Endodermal cell (in vitro differentiated cells): ENCODE measurements around the gene MPC1L. TPM values are rescaled to one million over a fixed set of nuclear protein-coding genes. Genes with fewer than 3 reads are reported as not detected.

Experiments
- DNase-seq: peaks from one replicate; pipeline ENCODE4 v3.0.0-alpha.2; 2017
- H3K27ac ChIP-seq: 2 replicates; pipeline ENCODE4 v1.5.1; 2013; ENCODE audit warnings: mild to moderate bottlenecking, low read depth, low read length, moderate library complexity
- H3K27me3 ChIP-seq: 2 replicates; pipeline ENCODE4 v1.6.1; 2013; ENCODE audit warnings: mild to moderate bottlenecking, low read length, moderate library complexity; ENCODE audit not compliant: insufficient read depth, control insufficient read depth, poor library complexity, severe bottlenecking
- H3K36me3 ChIP-seq: 2 replicates; pipeline ENCODE4 v1.7.0; 2013; ENCODE audit warnings: mild to moderate bottlenecking, low read length, moderate library complexity; ENCODE audit not compliant: control insufficient read depth, insufficient read depth
- H3K4me1 ChIP-seq: one replicate; pipeline ENCODE4 v1.7.0; 2013; ENCODE audit warnings: low read length; ENCODE audit not compliant: control insufficient read depth, insufficient read depth
- H3K4me3 ChIP-seq: 2 replicates; pipeline ENCODE4 v1.5.1; 2013; ENCODE audit warnings: mild to moderate bottlenecking, low read length, moderate library complexity
- H3K9ac ChIP-seq: 2 replicates; pipeline ENCODE4 v1.6.1; 2013; ENCODE audit warnings: mild to moderate bottlenecking, low read length, moderate library complexity; ENCODE audit not compliant: poor library complexity, severe bottlenecking; ENCODE audit errors: extremely low read depth
- H3K9me3 ChIP-seq: 2 replicates; pipeline ENCODE4 v1.6.1; 2013; ENCODE audit warnings: mild to moderate bottlenecking, low read length, moderate library complexity; ENCODE audit not compliant: control insufficient read depth
- H3K27ac Mint-ChIP-seq: 2 replicates; pipeline ENCODE4 v1.8.0; 2020; ENCODE audit warnings: mixed read lengths
- H3K27me3 Mint-ChIP-seq: 2 replicates; pipeline ENCODE4 v1.8.0; 2021; ENCODE audit warnings: mild to moderate bottlenecking, mixed read lengths; ENCODE audit not compliant: insufficient read depth
- H3K36me3 Mint-ChIP-seq: 2 replicates; pipeline ENCODE4 v1.8.0; 2020; ENCODE audit warnings: low read depth, mixed read lengths
- H3K4me1 Mint-ChIP-seq: 2 replicates; pipeline ENCODE4 v1.8.0; 2020; ENCODE audit warnings: mixed read lengths
- H3K4me3 Mint-ChIP-seq: 2 replicates; pipeline ENCODE4 v1.8.0; 2020; ENCODE audit warnings: mild to moderate bottlenecking, moderate library complexity, mixed read lengths
- H3K9me3 Mint-ChIP-seq: 2 replicates; pipeline ENCODE4 v1.8.0; 2020; ENCODE audit warnings: mild to moderate bottlenecking, mixed read lengths
- WGBS, 2 experiments: methylation state at CpG; one replicate each; pipeline versions ENCODE4 v1.1.5 to v1.1.7; 2013; ENCODE audit warnings: missing lambda C conversion rate in 2 of 2, mixed read lengths in 1 of 2; ENCODE audit not compliant: insufficient coverage in 1 of 2, insufficient read length in 1 of 2; 5-methylcytosine and 5-hydroxymethylcytosine counted together
- total RNA-seq, 2 donors: library from RNA; stranded (reverse); fragmentation: NEBNext Ultra II Directional in 1 of 2; extraction: Animal tissue kit (Norgen Biotek cat#: 25700) in 1 of 2; gene quantifications; 2 replicates in 1 of 2; 3 replicates in 1 of 2; pipeline ENCODE4 v1.2.1, GENCODE V29; 2021
- TF ChIP-seq, protein P1 (sequence below): fragments of 200-600 bp; sonication (generic); conservative IDR thresholded peaks from 2 replicates; pipeline ENCODE4 v1.5.0; 2021; ENCODE audit warnings: antibody characterized with exemption, mild to moderate bottlenecking

The MPC1L gene
- total RNA-seq, 2 donors from 2014 or later, result not detected

DNA sequence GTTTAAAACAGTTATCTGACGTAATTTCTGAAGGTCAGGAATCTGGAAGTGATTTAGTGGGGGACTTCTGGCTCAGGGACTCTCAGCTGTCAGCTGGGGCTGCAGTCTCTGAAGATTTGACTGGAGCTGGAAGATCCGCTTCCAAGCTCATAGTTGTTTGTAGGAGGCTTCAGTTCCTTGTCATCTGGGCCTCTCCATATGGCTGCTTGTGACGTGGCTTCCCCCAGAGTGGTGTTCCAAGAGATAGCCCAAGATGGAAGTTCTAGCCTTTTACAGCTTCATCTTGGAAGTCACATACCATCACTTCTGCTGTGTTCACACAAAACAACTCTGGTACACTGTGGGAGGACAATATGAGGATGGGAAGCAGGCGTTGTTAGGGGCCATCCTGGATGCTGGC, 2.1 kb downstream of the MPC1L start:
- H3K9me3 Mint-ChIP-seq, result peaks cover 20% of the 10 kb centered on the region
- no peak for DNase-seq
- WGBS, 2 experiments, result 98% methylated on average over 4 of the region's 4 CpGs; no CpG with 5 or more reads in 1 of the 2 experiments

DNA sequence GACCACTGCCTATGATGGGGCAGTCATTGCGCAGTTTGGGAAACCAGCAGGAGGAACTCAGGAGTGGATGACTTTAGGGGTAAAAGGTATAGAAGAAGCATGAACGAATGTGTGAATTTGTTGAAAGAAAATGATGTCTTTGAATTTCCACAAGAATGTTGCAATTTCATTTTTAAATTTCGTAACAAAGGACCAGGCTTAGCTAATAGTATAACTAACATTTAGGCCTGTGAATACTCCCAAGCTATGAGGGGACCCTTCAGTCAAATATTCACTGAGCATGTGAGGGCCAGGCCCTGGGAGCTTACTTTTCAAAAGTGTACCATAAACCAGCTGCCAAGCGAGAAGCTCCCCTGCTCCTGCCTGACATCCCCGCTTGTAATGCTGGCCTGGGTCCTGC, 5.3 kb downstream of the MPC1L start:
- 94% methylated on average over 5 of the region's 5 CpGs; no CpG with 5 or more reads in 1 of the 2 experiments for whole genome bisulfite sequencing, 2 experiments
- TF ChIP-seq, protein P1, sequence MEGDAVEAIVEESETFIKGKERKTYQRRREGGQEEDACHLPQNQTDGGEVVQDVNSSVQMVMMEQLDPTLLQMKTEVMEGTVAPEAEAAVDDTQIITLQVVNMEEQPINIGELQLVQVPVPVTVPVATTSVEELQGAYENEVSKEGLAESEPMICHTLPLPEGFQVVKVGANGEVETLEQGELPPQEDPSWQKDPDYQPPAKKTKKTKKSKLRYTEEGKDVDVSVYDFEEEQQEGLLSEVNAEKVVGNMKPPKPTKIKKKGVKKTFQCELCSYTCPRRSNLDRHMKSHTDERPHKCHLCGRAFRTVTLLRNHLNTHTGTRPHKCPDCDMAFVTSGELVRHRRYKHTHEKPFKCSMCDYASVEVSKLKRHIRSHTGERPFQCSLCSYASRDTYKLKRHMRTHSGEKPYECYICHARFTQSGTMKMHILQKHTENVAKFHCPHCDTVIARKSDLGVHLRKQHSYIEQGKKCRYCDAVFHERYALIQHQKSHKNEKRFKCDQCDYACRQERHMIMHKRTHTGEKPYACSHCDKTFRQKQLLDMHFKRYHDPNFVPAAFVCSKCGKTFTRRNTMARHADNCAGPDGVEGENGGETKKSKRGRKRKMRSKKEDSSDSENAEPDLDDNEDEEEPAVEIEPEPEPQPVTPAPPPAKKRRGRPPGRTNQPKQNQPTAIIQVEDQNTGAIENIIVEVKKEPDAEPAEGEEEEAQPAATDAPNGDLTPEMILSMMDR, result no peak
- no peaks in the 10 kb centered on the region for H3K9me3 ChIP-seq
- Mint-ChIP-seq H3K4me1 (no peaks in the 10 kb centered on the region), H3K4me3 (no peak overlapping the region), H3K36me3 (peaks cover 22% of the 10 kb centered on the region), H3K9me3 (peaks cover 19% of the 10 kb centered on the region), H3K27ac (no peak overlapping the region), H3K27me3 (no peaks in the 10 kb centered on the region)
- no peaks in the 10 kb centered on the region for H3K27me3 ChIP-seq
- DNase-seq, result no peak
- H3K4me3 ChIP-seq, result no peak overlapping the region
- H3K9ac ChIP-seq, result no peak overlapping the region
- no peaks in the 10 kb centered on the region for H3K4me1 ChIP-seq
- H3K36me3 ChIP-seq, result peaks cover 7% of the 10 kb centered on the region
- no peak overlapping the region for H3K27ac ChIP-seq

More for the DNA sequence above, 2.1 kb downstream of the MPC1L start:
- H3K27me3 ChIP-seq, result no peaks in the 10 kb centered on the region
- Mint-ChIP-seq H3K27ac (no peak overlapping the region), H3K27me3 (peaks cover 2% of the 10 kb centered on the region), H3K36me3 (peaks cover 5% of the 10 kb centered on the region), H3K4me3 (no peak overlapping the region), H3K4me1 (no peaks in the 10 kb centered on the region)
- TF ChIP-seq, protein P1, result no peak
- H3K9ac ChIP-seq, result no peak overlapping the region
- H3K27ac ChIP-seq, result no peak overlapping the region
- H3K9me3 ChIP-seq, result no peaks in the 10 kb centered on the region
- H3K4me1 ChIP-seq, result no peaks in the 10 kb centered on the region
- H3K36me3 ChIP-seq, result peaks cover under 1% of the 10 kb centered on the region
- H3K4me3 ChIP-seq, result no peak overlapping the region

DNA sequence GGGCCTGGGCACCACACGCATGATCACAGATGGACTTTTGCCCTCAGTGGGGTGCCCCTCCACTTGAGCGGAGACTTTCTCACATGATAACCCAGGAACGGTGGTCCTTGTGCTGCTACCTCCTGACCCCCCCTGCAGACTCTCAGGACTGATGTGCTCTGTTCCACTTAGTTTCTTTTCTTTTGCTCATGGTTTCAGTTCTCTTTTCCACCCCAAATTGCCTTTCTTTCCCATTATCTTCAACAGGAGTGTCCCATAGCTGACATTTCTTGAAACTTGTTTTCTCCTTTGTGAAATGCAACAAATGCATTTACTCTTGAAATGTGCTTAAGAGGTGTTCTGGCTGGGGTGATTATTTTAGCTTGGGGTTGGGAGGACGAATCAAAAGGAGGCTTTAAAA, 9.0 kb downstream of the MPC1L start:
- Histone ChIP-seq H3K4me3 (no peak overlapping the region), H3K9ac (no peak overlapping the region), H3K27me3 (no peaks in the 10 kb centered on the region), H3K27ac (no peak overlapping the region), H3K36me3 (peaks cover 40% of the 10 kb centered on the region), H3K4me1 (no peaks in the 10 kb centered on the region), H3K9me3 (no peaks in the 10 kb centered on the region)
- TF ChIP-seq, protein P1, result no peak
- DNase-seq, result no peak
- no peak overlapping the region for H3K27ac Mint-ChIP-seq
- peaks cover 54% of the 10 kb centered on the region for H3K36me3 Mint-ChIP-seq
- H3K9me3 Mint-ChIP-seq, result peaks cover 17% of the 10 kb centered on the region
- no peaks in the 10 kb centered on the region for H3K4me1 Mint-ChIP-seq
- H3K27me3 Mint-ChIP-seq, result no peaks in the 10 kb centered on the region
- WGBS, 2 experiments, result 95 to 100% methylated on average over 1 to 4 of the region's 4 CpGs
- no peak overlapping the region for H3K4me3 Mint-ChIP-seq
